Neural cell (in vitro differentiated cells): ENCODE data around the gene ZBTB8A. TPM values are rescaled to one million over a fixed set of nuclear protein-coding genes. Genes with fewer than 3 reads are reported as not detected.

Experiments used
- H2AFZ ChIP-seq: fragments of 200-600, 300-800 bp; sonication (generic), shearing (Covaris generic); 2 replicates; pipeline ENCODE4 v1.6.0; 2014; ENCODE audit warnings: low read depth, mild to moderate bottlenecking, antibody characterized with exemption, low read length, moderate library complexity
- H3F3A ChIP-seq: fragments of 200-600 bp; shearing (Covaris generic); 2 replicates; pipeline ENCODE4 v1.6.1; 2016; ENCODE audit warnings: mild to moderate bottlenecking, moderate library complexity, mixed read lengths, antibody characterized with exemption, low read length; ENCODE audit not compliant: insufficient read depth, poor library complexity, severe bottlenecking
- H3K27ac ChIP-seq: fragments of 200-600, 300-800 bp; sonication (generic), shearing (Covaris generic); 2 replicates; pipeline ENCODE4 v1.5.1; 2014; ENCODE audit warnings: mild to moderate bottlenecking, low read length, moderate library complexity
- H3K27me3 ChIP-seq: fragments of 300-800, 200-600 bp; sonication (generic), shearing (Covaris generic); 2 replicates; pipeline ENCODE4 v1.6.0; 2014; ENCODE audit warnings: mild to moderate bottlenecking, low read depth, low read length, moderate library complexity; ENCODE audit not compliant: insufficient read depth
- H3K36me3 ChIP-seq: fragments of 300-800, 200-600 bp; sonication (generic), shearing (Covaris generic); 2 replicates; pipeline ENCODE4 v1.5.1; 2014; ENCODE audit warnings: mild to moderate bottlenecking, antibody characterized with exemption, low read length, moderate library complexity; ENCODE audit not compliant: insufficient read depth
- H3K4me2 ChIP-seq: fragments of 300-800, 200-600 bp; sonication (generic), shearing (Covaris generic); 2 replicates; pipeline ENCODE4 v1.6.0; 2014; ENCODE audit warnings: mild to moderate bottlenecking, low read length
- H3K4me3 ChIP-seq: fragments of 300-800, 200-600 bp; sonication (generic), shearing (Covaris generic); 2 replicates; pipeline ENCODE4 v1.5.1; 2014; ENCODE audit warnings: mild to moderate bottlenecking, low read length, moderate library complexity
- H3K79me2 ChIP-seq: fragments of 200-600 bp; shearing (Covaris generic); replicated peaks from 2 replicates; pipeline ENCODE4 v1.6.0; 2014; ENCODE audit warnings: mild to moderate bottlenecking, low read length, moderate library complexity; ENCODE audit not compliant: insufficient read depth
- H3K9ac ChIP-seq: fragments of 300-800, 200-600 bp; sonication (generic), shearing (Covaris generic); 2 replicates; pipeline ENCODE4 v1.6.1; 2016; ENCODE audit warnings: mild to moderate bottlenecking, low read length, mixed read lengths
- H3K9me2 ChIP-seq: fragments of 200-600 bp; shearing (Covaris generic); 2 replicates; pipeline ENCODE4 v1.6.1; 2016; ENCODE audit warnings: mild to moderate bottlenecking, low read length, mixed read lengths; ENCODE audit not compliant: insufficient read depth
- H3K9me3 ChIP-seq: fragments of 200-600, 300-800 bp; sonication (generic), shearing (Covaris generic); 2 replicates; pipeline ENCODE4 v1.6.1; 2016; ENCODE audit warnings: mild to moderate bottlenecking, mixed run types, low read length, moderate library complexity, mixed read lengths
- H4K20me1 ChIP-seq: fragments of 200-600 bp; shearing (Covaris generic); 2 replicates; pipeline ENCODE4 v1.6.1; 2016; ENCODE audit warnings: mild to moderate bottlenecking, mixed run types; ENCODE audit not compliant: insufficient read depth
- CTCF ChIP-seq: fragments of 450-650 bp; IDR thresholded peaks from 2 replicates; pipeline ENCODE4 v1.5.1; 2014; ENCODE audit warnings: antibody characterized with exemption, mild to moderate bottlenecking, moderate library complexity; ENCODE audit not compliant: poor library complexity, severe bottlenecking
- EP300 ChIP-seq: fragments of 450-650 bp; conservative IDR thresholded peaks from 2 replicates; pipeline ENCODE4 v1.6.1; 2014; ENCODE audit warnings: antibody characterized with exemption, mild to moderate bottlenecking, moderate library complexity; ENCODE audit not compliant: poor library complexity, severe bottlenecking
- EZH2 ChIP-seq: fragments of 200-600, 300-800 bp; shearing (Covaris generic), sonication (generic); IDR thresholded peaks from 2 replicates; pipeline ENCODE4 v1.6.1; 2014; ENCODE audit warnings: antibody characterized with exemption, low read length, borderline replicate concordance, mild to moderate bottlenecking; ENCODE audit not compliant: insufficient read depth, poor library complexity, severe bottlenecking
- MXI1 ChIP-seq: fragments of 450-650 bp; conservative IDR thresholded peaks from 2 replicates; pipeline ENCODE4 v1.6.1; 2014; ENCODE audit warnings: antibody characterized with exemption, mild to moderate bottlenecking; ENCODE audit not compliant: poor library complexity, severe bottlenecking
- POLR2AphosphoS5 ChIP-seq: IDR thresholded peaks from 2 replicates; pipeline ENCODE4 v1.6.1; 2012
- REST ChIP-seq: IDR thresholded peaks from 2 replicates; pipeline ENCODE4 v1.6.1; 2012; ENCODE audit warnings: borderline replicate concordance
- SMC3 ChIP-seq: fragments of 450-650 bp; conservative IDR thresholded peaks from 2 replicates; pipeline ENCODE4 v1.6.1; 2014; ENCODE audit warnings: antibody characterized with exemption, mild to moderate bottlenecking, moderate library complexity; ENCODE audit not compliant: poor library complexity
- TAF1 ChIP-seq: IDR thresholded peaks from 2 replicates; pipeline ENCODE4 v1.6.1; 2012; ENCODE audit warnings: low read depth
- polyA plus RNA-seq: library from polyadenylated mRNA; depleted of rRNA; stranded (reverse); fragments of >200 nt; gene quantifications from 2 replicates; pipeline ENCODE4 v1.2.3, GENCODE V29; 2014

ZBTB8A gene
- polyA plus RNA-seq, 1 donor from 2014 or later, result 10.1 TPM

GRCh38 chr1:32494711-32495337 lies 44.4 kb upstream of the ZBTB8A start:
- no peak overlapping the region for H2AFZ ChIP-seq
- no peak overlapping the region for H3K27ac ChIP-seq
- H3F3A ChIP-seq, result no peaks in the 10 kb centered on the region
- no peaks in the 10 kb centered on the region for H4K20me1 ChIP-seq
- no peak overlapping the region for H3K9ac ChIP-seq
- no peaks in the 10 kb centered on the region for H3K9me3 ChIP-seq
- no peak overlapping the region for H3K4me3 ChIP-seq
- H3K9me2 ChIP-seq, result no peaks in the 10 kb centered on the region
- no peak overlapping the region for H3K4me2 ChIP-seq
- H3K27me3 ChIP-seq, result no peaks in the 10 kb centered on the region
- H3K36me3 ChIP-seq, result no peaks in the 10 kb centered on the region
- TF ChIP-seq EP300, result no peak
- TF ChIP-seq TAF1, result no peak
- TF ChIP-seq REST, result no peak
- H3K79me2 ChIP-seq, result no peaks in the 10 kb centered on the region

DNA sequence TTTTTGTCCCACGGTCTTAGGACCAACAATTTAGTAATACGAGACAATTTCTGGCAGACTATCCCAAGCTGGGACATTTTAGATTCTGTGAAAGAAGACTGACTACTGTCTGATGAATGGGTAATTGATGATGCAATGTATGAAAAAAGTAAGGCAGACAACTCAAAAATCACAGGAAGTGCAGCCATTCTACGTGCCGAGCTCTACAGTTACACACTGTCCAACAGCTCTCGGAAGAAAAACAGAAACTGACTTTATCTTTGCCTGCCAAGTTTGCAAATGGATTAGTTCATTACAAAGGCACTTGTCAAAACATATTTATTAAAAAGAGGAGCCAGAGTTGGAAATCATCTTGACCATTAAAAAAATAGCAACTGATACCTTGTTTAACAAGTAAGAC lies 43.1 kb upstream of the ZBTB8A start:
- Histone ChIP-seq H3K36me3 (no peaks in the 10 kb centered on the region), H3K4me3 (no peak overlapping the region), H3K79me2 (no peaks in the 10 kb centered on the region), H3F3A (no peaks in the 10 kb centered on the region), H3K9ac (no peak overlapping the region), H3K27ac (no peak overlapping the region), H3K9me3 (no peaks in the 10 kb centered on the region), H3K9me2 (no peaks in the 10 kb centered on the region), H4K20me1 (no peaks in the 10 kb centered on the region), H2AFZ (no peak overlapping the region), H3K4me2 (no peak overlapping the region), H3K27me3 (no peaks in the 10 kb centered on the region)
- TF ChIP-seq CTCF (no peak), SMC3 (no peak), POLR2AphosphoS5 (no peak)

- Histone ChIP-seq H4K20me1 (no peaks in the 10 kb centered on the region), H3K4me3 (no peak overlapping the region), H3K9ac (no peak overlapping the region), H3K27me3 (no peaks in the 10 kb centered on the region), H2AFZ (no peak overlapping the region), H3K27ac (no peak overlapping the region), H3F3A (no peaks in the 10 kb centered on the region), H3K9me2 (no peaks in the 10 kb centered on the region), H3K9me3 (no peaks in the 10 kb centered on the region), H3K79me2 (no peaks in the 10 kb centered on the region), H3K36me3 (no peaks in the 10 kb centered on the region), H3K4me2 (no peak overlapping the region)
- TF ChIP-seq CTCF (no peak), EZH2 (no peak), SMC3 (no peak), TAF1 (no peak), MXI1 (no peak), REST (no peak), EP300 (no peak), POLR2AphosphoS5 (no peak)
Measured at GRCh38 chr1:32498751-32499150, 40.5 kb upstream of the ZBTB8A start.
